Stimulated activated CD8-positive, alpha-beta memory T cell treated with anti-CD3 and anti-CD28 coated beads, Interleukin-7, amount 100 ng/mL, for 1 hour (primary cell): ENCODE results near the gene SOCS3.
"Not testable (repeated sequence)": the region's sequence is repeated elsewhere in the genome, so short reads cannot be mapped to it uniquely, and the experiment has no call there.

Experiments
- DNase-seq, 2 donors: peaks; one replicate each; pipeline ENCODE4 v3.0.0-alpha.2; 2020; ENCODE audit warnings: low read depth in 2 of 2

The SOCS3 gene

GRCh38 chr17:78309659-78310255 lies 50.1 kb downstream of the SOCS3 start:
- DNase-seq, result not testable (repeated sequence)

- no peak for DNase-seq
Observed at GRCh38 chr17:78307887-78308638, 51.8 kb downstream of the SOCS3 start.

- DNase-seq, result no peak
Observed at GRCh38 chr17:78306913-78307312, 53.0 kb downstream of the SOCS3 start.
